GM19438 (cell line): ENCODE data around the gene RFX1.
"Not testable (repeated sequence)": the region's sequence is repeated elsewhere in the genome, so short reads cannot be mapped to it uniquely, and the experiment has no call there.

Source experiments
- ATAC-seq: cut with Tn5 transposase; IDR thresholded peaks from one replicate; pipeline ENCODE4 v1.9.1; 2021; ENCODE audit warnings: low read depth; ENCODE audit not compliant: unreplicated experiment

RFX1 gene

DNA sequence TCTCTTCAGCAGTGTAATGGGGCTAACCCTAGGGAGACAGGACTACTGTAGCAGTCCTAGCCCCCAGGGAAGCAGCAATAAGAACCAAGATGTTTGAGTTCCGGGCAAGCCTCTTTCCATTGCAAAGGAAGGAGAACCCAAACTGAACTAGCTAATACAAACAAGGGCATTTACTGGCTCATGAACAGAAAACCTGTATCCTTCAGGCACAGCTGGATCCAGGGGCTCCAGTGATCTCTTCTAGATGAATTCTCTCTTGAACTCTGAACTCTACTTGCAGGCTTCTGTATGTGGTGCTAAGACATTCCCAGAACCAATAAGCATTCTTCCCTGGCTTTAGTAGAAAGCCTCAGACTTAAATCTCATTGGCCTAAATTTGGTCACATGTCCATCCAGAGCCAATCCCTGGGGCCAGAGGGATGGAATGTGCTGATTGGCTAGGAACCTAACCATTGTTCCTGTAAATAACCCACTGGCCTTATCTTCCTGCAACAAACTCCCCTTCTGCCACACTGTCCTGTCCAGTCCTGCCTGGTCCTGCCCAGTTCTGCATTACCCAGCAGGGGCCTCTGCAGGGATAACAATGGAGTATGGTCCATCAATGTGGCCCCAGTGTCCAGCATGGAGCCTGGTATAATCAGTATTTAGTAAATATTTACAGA lies 64.0 kb downstream of the RFX1 start:
- no peak for ATAC-seq

GRCh38 chr19:13938301-13939064 lies 67.6 kb downstream of the RFX1 start, which contains the start of gene PODNL1:
Gene PODNL1 (minus strand): TSS chr19:13938417. CDS start chr19:13938181, 236 bp downstream.
- ATAC-seq: no peak

DNA sequence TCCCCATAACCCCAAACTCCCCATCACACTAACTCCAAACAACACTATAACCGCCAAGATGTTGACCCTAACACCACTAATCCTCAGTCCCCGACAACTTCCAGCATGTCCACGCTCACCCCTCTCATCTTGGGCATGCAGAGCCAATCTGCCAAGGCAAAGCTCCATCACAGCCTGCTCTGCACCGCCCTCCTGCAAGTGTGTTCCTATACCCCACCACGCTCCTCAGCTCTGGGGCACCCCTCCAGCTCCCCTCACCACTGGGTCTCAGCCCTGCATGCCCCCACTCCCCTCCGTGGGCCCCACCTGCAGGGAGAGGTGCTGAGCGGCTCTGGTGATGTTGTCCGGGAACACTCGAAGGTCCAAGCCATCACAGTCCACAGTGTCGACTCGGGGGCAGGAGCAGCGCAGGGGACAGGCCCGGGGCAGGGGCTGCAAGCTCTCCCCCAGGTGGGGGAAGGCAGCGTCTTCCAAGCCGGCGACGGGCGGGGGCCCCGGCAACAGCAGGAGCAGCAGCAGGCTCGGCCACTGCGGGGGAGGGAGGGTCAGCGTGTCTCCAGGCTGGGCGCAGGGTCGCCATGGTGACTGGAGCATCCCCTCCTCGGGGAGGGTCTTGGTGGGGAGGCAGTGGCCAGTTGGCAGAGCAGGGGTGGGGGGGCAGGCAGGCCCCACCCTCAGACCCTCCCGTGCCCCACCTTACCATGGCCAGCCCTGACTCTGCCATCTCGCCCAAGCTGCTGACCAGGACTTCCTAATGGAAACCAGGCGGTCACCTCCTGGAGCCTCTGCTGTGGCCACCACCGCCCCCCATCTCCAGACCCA lies 68.4 kb downstream of the RFX1 start:
- ATAC-seq: no peak

DNA sequence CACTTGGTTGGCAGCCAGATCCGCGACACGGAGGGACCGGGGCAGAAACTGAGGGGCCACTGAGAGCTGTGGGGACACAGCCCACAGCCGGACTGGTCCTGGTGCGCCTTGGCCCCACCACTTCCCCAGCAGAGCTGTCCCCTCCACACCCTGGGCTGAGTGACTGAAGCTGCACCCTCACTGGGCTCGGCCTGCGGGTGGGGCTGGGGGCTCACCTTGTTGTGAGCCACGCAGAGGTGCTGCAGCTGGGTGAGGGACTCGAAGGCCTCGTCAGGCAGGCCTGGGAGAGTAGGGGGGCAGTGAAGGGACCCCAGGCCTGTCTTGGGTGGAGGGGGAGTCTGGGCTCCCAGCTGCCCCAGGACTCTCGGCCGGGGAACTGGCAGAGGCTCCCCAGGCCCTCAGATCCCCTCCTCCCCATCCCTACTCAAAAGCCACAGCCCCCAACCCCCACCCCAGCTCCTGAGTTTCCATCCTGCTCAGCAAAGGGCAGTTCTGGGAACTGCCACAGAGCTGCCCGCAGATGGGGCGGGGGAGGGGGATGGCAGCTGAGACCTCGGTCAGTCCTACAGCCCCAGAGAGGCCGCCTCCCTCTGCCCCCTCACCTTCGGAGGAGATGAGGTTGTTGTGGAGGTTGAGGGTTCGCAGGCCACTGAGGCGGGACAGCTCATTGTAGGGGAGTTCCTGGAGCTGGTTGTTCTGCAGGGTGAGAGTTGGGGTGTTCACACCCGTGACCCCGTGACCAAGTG lies 70.2 kb downstream of the RFX1 start:
- ATAC-seq: no peak

- ATAC-seq: no peak
These were observed 71.4 kb downstream of the RFX1 start for GRCh38 chr19:13934785-13935109.

GRCh38 chr19:13932911-13933393 lies 73.2 kb downstream of the RFX1 start:
- no peak for ATAC-seq

DNA sequence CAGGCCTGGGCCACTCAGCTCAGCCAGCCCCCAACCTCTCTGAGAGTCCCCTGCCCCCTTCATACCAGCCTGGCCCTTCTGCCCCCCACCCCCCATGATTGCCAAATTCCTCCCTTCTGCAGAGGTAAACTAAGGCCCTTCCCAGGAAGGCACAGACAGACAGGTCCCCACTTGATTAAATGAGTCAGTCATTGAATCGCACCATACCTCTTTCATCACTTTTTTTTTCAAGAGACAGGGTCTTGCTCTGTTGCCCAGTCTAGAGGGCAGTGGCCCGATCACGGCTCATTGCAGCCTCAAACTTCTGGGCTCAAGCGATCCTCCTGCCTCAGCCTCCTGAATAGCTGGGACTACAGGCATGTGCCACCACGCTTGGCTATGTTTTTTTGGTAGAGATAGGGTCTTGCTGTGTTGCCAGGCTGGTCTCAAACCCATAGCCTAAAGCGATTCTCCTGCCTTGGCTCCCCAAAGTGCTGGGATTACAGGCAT lies 73.9 kb downstream of the RFX1 start:
- no peak for ATAC-seq

DNA sequence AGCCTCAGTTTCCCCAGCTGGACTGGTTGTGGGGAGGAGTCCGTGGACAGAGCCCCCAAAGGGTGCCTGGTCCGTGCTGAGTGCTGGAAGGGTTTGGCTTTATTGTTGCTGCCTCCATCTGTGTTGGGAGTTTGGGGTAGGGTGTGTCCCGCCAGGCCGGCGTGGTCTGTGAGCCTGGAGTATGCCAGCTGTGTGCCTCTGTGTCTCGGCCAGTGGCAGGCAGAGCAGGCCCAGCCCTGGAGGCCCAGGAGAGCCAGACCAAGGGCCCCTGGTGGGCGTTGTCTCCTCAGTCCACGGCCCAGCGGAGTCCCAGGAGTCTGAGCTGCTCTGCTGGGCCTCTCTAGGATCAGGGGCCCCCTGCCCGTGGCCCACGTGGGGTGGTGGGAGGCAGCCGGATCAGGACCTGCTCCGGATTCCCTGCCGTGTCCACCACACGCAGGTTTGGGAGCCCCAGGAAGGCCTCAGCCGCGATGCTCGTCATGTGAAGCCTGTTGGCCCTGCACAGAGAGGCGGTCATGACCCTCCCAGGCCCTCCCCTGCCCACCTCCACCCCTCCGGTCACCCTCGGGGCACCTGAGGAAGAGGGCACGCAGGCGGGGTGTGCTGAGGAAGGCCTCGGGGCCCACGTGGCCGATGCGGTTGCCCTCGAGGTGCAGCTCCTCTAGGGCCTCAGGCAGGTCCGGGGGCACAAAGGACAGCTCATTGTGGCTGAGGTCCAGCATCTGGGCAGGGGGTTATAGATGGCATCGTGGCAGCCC lies 74.5 kb downstream of the RFX1 start:
- ATAC-seq: no peak

GRCh38 chr19:13930402-13930801 lies 75.7 kb downstream of the RFX1 start:
- no peak for ATAC-seq

GRCh38 chr19:13929956-13930355 lies 76.2 kb downstream of the RFX1 start:
- ATAC-seq: no peak

GRCh38 chr19:13929340-13929739 lies 76.8 kb downstream of the RFX1 start:
- ATAC-seq: no peak

DNA sequence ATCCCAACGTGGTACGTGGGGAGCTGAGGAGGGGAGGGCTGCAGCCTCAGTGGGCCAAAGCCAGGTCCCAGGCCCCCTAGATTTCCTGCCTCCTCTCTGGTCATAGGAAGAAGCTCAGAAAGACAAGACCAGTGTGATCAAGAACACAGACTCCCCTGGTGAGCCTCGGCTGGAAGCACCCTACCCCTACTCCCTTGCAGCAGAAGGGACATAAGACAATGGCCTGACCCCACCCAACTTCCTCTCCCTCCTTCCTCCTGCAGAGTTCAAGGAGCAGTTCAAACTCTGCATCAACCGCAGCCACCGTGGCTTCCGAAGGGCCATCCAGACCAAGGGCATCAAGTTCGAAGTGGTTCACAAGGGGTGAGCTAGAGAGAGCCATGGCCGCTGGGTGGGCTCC lies 79.4 kb downstream of the RFX1 start:
- ATAC-seq: no peak

DNA sequence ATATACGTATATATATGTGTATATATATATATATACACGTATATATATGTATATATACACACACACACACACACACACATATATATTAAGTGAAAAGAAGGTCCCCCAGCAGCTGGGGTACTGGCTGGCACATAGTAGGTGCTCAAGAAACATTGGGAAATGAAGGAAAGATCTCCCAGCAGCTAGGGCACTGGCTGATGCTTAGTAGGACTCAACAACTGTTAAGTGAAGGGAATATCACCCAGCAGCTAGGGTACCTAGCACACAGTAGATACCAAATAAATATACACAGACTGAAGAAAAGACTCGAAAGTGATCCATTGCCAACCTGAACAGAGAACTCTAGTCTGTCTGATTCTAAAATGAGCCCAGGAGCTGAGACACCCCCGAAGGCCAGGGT lies 80.1 kb downstream of the RFX1 start:
- no peak for ATAC-seq

DNA sequence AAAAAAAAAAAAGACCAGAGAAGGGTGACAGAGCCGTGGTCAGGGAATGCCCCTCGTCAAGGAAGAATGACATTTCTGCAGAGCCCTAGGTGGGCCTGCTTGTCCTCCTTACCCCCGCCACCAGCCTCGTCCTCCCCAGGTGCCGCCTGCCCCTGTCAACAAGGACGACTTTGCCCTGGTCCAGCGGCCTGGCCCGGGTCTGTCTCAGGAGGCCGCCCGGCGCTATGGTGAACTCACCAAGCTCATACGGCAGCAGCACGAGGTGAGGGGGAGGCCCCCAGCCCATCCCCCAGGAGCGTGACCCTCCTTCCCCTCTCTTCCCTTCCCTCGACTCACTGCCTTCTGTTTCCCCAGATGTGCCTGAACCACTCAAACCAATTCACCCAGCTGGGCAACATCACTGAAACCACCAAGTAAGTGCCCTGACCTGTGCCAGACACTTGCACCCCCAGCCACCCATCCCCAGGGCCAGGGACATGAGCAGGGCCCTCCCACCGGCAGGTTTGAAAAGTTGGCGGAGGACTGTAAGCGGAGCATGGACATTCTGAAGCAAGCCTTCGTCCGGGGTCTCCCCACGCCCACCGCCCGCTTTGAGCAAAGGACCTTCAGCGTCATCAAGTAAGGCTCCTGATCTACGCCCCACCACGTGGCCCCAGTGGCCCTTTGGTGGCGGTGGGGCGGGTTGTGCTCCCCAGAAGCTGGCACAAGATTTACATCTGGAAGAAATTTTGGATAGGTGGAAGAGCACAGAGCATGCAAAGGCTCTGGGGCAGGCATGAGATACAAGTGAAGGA lies 82.7 kb downstream of the RFX1 start:
- no peak for ATAC-seq

DNA sequence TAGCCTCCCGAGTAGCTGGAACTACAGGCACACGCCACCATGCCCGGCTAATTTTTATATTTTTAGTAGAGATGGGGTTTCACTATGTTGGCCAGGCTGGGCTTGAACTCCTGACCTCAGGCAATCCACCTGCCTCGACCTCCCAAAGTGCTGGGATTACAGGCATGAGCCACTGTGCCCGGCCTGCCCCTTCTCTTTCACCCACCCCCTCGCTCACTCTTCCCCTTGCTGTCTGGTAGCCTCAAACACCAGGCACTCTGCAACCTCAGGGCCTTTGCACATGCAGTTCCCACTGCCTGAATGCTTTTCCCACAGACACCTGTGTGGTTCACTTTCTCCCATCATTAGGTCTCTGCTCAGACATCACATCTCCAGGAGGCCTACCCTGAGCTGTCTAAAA lies 84.0 kb downstream of the RFX1 start:
- not testable (repeated sequence) for ATAC-seq

GRCh38 chr19:13920940-13921747 lies 85.0 kb downstream of the RFX1 start:
- ATAC-seq: no peak

GRCh38 chr19:13920524-13920923 lies 85.6 kb downstream of the RFX1 start:
- no peak for ATAC-seq

- no peak for ATAC-seq
These were observed 87.3 kb downstream of the RFX1 start for GRCh38 chr19:13918726-13919411.
